ENCODE results near the gene TOP2B. TPM values are rescaled to one million over a fixed set of nuclear protein-coding genes. Genes with fewer than 3 reads are reported as not detected.

The TOP2B gene
- total and polyA plus RNA-seq, 9 of the 15 experiments (the other 6 are each of a cell fraction or from before 2014, with no cell fraction given): 45.3 to 186 (median 134) TPM

DNA sequence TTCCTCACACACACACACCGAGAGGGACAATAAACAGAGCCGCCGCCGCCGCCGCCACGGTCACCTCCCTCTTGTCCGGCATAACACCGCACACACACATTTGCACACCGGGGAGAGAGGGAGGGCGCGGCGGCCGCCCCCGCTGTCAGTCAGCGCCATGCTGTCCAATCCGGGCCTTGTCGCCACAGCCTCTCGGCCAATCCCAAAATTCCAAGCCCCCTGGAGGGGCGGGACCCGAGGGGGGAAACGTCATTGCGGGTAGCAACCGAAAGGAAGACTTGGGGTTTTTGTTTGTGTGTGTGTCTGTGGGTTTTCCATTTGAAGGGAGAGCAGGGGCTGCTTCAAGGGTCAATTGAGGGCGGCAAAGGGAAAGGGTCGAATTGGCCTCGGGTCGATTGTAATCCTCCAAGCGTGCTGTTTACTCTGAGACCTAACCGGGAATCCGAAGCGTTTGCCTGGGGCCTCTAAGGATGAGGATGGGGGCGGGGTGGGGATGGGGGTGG is at the start of gene TOP2B (continued):
- TF ChIP-seq TFE3 (CRISPR knock-in tag; IDR thresholded peaks at IDR 0.05) (no peak), CBFA2T3 (IDR thresholded peaks at IDR 0.05) (no peak), ZFP1 (CRISPR knock-in tag; IDR thresholded peaks at IDR 0.05) (no peak), DACH1 (IDR thresholded peaks at IDR 0.05; ENCODE audit: partially characterized antibody) (no peak), POLR2G (IDR thresholded peaks at IDR 0.05; ENCODE audit: low read depth, low read length) (peak; percentile 96; the same call in 1 of the 2 replicates), ZKSCAN8 (CRISPR knock-in tag; IDR thresholded peaks at IDR 0.05) (no peak), ZNF584 (CRISPR knock-in tag; IDR thresholded peaks at IDR 0.05; ENCODE audit: low read depth) (no peak), ZNF512 (tag; IDR thresholded peaks at IDR 0.05) (no peak), COPS2 (conservative IDR thresholded peaks at IDR 0.05) (no peak), BCL6 (CRISPR knock-in tag; IDR thresholded peaks at IDR 0.05) (no peak), HDGF (IDR thresholded peaks at IDR 0.05) (no peak), NFE2 (IDR thresholded peaks at IDR 0.05; ENCODE audit: low read depth) (no peak), MTA3 (IDR thresholded peaks at IDR 0.05; ENCODE audit: borderline replicate concordance) (peak; percentile 70; the same call in 1 of the 2 replicates), GATAD2A (IDR thresholded peaks at IDR 0.05) (no peak)
- TF ChIP-seq, protein P1, sequence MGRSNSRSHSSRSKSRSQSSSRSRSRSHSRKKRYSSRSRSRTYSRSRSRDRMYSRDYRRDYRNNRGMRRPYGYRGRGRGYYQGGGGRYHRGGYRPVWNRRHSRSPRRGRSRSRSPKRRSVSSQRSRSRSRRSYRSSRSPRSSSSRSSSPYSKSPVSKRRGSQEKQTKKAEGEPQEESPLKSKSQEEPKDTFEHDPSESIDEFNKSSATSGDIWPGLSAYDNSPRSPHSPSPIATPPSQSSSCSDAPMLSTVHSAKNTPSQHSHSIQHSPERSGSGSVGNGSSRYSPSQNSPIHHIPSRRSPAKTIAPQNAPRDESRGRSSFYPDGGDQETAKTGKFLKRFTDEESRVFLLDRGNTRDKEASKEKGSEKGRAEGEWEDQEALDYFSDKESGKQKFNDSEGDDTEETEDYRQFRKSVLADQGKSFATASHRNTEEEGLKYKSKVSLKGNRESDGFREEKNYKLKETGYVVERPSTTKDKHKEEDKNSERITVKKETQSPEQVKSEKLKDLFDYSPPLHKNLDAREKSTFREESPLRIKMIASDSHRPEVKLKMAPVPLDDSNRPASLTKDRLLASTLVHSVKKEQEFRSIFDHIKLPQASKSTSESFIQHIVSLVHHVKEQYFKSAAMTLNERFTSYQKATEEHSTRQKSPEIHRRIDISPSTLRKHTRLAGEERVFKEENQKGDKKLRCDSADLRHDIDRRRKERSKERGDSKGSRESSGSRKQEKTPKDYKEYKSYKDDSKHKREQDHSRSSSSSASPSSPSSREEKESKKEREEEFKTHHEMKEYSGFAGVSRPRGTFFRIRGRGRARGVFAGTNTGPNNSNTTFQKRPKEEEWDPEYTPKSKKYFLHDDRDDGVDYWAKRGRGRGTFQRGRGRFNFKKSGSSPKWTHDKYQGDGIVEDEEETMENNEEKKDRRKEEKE (IDR thresholded peaks at IDR 0.05; ENCODE audit: borderline replicate concordance in 1 of 2, control insufficient read depth in 1 of 2, low read depth in 2 of 2, low read length in 1 of 2): no peak
- TF ChIP-seq, protein P2, sequence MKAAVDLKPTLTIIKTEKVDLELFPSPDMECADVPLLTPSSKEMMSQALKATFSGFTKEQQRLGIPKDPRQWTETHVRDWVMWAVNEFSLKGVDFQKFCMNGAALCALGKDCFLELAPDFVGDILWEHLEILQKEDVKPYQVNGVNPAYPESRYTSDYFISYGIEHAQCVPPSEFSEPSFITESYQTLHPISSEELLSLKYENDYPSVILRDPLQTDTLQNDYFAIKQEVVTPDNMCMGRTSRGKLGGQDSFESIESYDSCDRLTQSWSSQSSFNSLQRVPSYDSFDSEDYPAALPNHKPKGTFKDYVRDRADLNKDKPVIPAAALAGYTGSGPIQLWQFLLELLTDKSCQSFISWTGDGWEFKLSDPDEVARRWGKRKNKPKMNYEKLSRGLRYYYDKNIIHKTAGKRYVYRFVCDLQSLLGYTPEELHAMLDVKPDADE (conservative IDR thresholded peaks at IDR 0.05; ENCODE audit: control insufficient read depth, low read depth, low read length): 0 out of 2 replicates have a peak, but pooled peaks have one; percentile 4
- TF ChIP-seq, protein P3, sequence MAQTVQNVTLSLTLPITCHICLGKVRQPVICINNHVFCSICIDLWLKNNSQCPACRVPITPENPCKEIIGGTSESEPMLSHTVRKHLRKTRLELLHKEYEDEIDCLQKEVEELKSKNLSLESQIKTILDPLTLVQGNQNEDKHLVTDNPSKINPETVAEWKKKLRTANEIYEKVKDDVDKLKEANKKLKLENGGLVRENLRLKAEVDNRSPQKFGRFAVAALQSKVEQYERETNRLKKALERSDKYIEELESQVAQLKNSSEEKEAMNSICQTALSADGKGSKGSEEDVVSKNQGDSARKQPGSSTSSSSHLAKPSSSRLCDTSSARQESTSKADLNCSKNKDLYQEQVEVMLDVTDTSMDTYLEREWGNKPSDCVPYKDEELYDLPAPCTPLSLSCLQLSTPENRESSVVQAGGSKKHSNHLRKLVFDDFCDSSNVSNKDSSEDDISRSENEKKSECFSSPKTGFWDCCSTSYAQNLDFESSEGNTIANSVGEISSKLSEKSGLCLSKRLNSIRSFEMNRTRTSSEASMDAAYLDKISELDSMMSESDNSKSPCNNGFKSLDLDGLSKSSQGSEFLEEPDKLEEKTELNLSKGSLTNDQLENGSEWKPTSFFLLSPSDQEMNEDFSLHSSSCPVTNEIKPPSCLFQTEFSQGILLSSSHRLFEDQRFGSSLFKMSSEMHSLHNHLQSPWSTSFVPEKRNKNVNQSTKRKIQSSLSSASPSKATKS (CRISPR knock-in tag; IDR thresholded peaks at IDR 0.05): no peak
- TF ChIP-seq, protein P4, sequence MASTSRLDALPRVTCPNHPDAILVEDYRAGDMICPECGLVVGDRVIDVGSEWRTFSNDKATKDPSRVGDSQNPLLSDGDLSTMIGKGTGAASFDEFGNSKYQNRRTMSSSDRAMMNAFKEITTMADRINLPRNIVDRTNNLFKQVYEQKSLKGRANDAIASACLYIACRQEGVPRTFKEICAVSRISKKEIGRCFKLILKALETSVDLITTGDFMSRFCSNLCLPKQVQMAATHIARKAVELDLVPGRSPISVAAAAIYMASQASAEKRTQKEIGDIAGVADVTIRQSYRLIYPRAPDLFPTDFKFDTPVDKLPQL (IDR thresholded peaks at IDR 0.05; ENCODE audit: extremely low read depth, insufficient read length): no peak
